Activated CD8-positive, alpha-beta memory T cell treated with anti-CD3 and anti-CD28 coated beads, Interleukin-2, amount 50 U/mL, for 1 hour (primary cell): Measurements from ENCODE around the gene SMIM35.
"Not testable (repeated sequence)": the region's sequence is repeated elsewhere in the genome, so short reads cannot be mapped to it uniquely, and the experiment has no call there.

Experiments used
- DNase-seq: peaks from one replicate; pipeline ENCODE4 v3.0.0-alpha.2; 2020; ENCODE audit errors: extremely low read depth

The SMIM35 gene

DNA sequence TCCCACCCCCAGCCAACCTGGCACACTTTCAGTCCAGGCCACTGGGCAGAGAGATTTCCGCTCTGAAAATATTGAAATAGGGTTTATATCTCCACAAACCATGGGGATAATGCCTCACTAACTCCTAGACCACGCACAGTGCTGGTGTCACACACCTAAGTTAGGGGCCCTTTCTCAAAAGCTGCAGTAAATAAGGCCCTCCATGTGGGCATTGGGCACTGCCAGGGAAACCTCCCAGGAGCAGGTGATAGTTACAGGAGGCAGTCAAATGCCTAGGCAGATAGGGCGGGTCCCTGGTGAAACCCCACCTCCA, 103.6 kb downstream of the SMIM35 start:
- DNase-seq: no peak

DNA sequence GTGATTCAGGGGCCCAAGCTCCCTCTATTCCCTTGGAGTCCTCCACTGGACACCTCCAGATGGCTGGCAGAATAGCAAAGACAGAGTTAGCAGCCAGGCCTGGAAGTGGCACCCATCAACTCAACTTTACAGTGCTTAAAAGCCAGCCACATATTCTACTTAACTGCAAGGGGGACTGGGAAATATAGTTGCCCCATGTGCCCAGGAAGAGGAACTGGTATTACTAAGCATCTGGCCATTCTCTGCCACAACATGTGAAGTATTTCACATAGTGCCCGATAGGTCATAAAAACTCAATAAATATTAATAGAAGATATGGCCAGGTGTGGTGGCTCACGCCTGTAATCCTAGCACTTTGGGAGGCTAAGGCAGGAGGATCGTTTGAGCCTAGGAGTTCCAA, 106.0 kb downstream of the SMIM35 start:
- no peak for DNase-seq

DNA sequence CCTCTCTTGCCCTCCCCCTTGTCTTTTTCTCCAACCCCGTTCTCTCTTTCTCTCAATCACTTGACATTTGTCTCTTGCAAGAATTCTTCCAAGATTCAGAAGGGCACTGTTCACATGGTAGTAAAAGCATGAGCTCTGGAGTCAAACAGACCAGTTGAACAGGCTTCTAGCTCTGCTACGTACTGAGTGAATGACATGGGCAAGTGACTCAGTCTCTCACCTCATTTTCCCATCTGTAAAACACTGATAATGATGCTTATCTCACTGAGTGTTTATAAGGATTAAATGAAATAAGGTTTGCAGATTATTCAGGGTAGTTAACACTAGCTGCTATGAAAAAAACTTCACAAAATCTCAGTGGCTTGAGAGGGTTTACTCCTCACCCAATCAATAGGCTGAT, 106.5 kb downstream of the SMIM35 start:
- no peak for DNase-seq

DNA sequence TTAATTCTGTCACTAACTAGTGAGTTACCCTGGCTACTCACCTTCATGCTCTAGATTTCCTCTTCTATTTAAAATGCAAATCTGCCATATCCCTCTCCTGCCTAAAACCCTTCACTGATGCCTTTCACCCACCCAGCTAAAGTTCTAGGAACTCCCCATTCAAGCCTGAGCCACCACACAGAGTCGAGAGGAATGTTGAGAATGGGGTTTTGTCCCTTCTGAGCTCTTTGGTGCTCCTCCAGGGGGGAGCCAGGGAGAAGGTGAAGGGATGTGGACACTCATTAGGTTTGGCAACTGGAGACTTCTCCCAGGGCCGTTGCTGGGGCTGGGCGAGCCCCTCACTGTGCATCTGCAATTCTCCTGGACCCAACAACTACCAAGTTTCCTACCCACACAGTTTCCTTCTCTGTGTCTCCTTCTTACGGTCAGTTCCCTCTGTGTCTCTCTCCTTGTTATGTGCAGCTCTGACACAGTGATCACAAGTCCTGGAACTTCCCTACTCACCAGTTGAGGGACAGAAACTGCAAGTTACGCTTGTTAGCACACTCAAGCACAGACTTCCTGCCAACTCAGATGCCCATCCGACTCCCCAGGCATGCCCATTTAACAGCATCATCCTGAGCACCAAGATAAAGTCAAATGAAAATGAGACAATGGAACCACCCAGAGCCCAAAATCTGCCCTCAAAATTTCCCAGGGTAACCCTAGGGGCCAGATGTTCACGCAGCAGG, 107.1 kb downstream of the SMIM35 start:
- DNase-seq: no peak

DNA sequence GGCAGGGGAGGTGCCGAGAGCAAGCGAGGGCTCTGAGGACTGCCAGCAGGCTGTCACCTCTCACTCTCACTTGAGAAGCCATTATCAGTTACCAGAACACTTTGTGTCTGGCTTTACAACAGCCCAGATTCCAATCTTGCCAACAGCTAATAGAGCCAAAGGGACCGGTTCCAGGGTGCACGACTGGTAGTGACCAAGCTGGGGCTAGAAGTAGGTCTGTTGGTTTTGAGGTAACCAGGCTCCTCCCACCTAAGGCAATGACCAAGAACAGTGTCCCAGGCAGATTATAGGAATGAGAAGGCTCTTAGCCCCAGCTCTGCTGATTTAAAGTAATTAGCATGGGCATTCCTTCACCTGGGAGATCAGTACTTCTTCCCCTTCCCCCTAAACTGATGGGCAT, 107.8 kb downstream of the SMIM35 start:
- no peak for DNase-seq

DNA sequence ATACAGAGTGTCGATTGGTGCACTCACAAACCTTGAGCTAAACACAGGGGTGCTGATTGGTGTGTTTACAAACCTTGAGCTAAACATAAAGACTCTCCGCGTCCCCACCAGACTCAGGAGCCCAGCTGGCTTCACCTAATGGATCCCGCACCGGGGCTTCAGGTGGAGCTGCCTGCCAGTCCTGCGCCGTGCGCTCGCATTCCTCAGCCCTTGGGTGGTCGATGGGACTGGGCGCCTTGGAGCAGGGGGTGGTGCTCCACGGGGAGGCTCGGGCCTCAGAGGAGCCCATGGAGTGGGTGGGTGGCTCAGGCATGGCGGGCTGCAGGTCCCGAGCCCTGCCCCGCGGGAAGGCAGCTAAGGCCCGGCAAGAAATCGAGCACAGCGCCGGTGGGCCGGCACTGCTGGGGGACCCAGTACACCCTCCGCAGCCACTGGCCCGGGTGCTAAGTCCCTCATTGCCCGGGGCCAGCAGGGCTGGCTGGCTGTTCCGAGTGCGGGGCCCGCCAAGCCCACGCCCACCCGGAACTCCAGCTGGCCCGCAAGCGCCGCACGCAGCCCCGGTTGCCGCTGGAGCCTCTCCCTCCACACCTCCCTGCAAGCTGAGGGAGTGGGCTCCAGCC, 108.4 kb downstream of the SMIM35 start:
- not testable (repeated sequence) for DNase-seq

DNA sequence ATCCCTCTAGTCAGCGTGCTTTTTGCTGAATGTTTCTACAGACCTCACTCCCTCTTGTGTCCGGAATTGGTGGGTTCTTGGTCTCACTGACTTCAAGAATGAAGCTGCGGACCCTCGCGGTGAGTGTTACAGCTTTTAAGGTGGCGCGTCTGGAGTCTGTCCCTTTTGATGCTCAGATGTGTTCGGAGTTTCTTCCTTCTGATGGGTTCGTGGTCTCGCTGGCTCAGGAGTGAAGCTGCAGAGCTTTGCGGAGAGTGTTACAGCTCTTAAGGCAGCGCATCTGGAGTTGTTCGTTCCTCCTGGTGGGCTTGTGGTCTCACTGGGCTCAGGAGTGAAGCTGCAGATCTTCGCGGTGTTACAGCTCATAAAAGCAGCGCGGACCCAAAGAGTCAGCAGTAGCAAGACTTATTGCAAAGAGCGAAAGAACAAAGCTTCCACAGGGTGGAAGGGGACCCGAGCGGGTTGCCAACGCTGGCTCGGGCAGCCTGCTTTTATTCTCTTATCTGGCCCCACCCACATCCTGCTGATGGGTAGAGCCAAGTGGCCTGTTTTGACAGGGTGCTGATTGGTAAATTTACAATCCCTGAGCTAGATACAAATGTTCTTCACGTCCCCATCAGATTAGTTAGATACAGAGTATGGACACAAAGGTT, 109.0 kb downstream of the SMIM35 start:
- DNase-seq: not testable (repeated sequence)

DNA sequence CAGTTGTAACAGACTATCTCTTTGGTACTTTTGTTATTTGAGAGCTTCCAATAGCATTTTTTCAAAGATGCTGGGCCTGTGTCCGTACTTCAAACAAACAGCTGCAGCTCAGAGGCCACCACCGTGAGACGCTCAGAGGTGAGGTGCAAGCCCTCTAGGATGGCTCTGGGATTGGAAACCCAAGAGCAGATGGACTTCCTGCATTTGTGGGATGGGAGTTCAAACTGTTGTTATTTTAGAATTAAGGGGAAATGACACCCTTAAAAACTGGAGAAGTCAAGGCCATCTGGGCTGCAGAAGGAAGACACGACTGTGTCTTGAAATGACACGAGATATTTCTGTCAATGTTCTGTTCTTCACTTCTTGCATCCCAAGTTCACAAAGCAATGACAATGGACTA, 109.7 kb downstream of the SMIM35 start:
- no peak for DNase-seq

DNA sequence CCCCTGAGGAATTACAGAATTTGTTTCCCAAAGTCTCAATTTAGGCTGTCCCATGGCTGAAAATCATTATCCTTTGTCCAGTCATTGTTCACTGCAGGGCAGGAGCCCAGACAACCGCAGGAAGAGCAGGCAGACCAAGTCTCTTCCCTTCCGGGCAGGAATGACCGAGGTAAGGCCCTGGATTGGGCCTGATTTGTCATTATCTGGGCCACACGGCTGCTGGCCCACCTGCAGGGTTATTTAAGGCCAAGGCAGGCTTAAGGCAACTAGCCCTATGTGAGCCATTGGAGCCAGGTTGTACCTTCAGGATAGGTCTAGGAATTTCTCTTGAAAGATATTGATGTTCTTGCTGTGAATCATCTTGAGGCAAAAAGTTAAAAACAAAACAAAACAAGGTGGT, 110.3 kb downstream of the SMIM35 start:
- no peak for DNase-seq

DNA sequence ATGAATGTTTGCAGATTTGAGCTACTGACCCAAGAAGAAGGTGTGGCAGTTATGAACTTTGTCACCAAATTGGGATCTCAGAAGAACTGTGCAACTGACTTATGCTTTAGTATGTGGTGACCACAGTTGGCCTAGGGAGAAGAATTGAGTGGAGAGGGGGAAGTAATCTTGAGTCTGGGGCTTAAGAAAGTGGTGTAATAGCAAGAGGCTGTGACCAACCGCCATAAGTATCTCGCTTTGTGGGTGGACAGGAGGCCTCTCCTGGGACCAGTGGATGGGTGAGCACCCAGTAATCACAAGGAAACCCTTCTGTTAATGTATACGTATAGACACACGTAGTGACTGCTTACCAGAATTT, 113.3 kb downstream of the SMIM35 start:
- DNase-seq: no peak

DNA sequence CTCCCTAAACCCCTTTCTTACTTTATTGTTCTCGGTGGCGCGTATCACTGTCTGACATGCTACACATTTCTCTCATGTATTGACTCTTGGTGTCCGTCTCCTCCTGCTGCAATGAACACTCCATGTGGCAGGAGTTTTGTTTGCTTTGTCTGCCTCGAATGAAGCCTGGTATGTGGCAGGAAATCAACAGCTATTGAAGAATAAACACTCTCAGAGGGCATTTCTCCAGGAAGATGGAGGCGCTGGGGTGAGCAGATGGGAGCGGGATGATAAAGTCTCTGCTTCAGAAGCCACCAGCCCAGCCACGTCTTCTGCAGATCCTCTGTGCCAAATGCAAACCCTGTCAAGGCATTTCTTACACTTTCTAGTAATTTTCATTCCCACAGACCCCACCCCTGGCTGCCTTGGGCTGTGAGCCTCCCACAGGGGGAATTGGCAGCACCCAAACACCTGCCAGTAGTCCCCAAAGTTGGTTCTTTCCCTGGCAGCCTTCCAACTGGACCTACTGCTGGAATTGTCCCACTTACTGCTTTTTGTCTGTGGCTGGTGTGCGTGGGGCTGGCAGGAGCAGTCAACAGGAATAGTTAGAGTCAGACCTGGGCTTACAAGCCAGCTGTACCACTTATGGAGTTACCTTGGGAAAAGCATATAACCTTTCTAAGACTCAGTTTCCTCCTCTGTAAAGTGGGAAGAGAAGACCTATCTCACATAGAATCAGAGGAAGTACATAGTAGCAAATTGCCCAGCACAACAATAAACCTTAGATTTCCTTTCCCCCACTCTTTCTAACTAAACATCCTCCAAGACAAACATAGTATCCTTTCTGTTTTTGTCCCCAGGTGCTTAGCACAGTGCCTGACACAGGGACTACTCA, 113.9 kb downstream of the SMIM35 start:
- DNase-seq: no peak

DNA sequence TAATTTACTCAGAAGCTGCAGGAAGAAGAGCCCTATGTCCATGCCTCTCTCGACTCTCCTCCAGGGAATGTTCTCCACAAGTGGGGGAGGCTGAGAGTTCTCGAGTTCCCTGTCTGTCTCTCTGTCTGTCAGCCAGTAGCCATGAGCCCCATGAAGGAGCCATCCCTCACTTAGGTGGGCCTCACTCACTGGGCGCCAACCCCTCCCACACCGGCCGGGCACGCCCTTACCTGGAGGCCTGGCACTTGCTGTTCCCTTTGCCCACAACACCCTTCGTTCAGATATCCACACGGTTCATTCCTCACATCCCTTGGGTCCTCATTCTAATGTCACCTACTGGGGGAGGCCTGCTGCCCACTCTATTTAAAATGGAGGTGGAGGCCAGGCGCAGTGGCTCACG, 114.7 kb downstream of the SMIM35 start:
- no peak for DNase-seq

DNA sequence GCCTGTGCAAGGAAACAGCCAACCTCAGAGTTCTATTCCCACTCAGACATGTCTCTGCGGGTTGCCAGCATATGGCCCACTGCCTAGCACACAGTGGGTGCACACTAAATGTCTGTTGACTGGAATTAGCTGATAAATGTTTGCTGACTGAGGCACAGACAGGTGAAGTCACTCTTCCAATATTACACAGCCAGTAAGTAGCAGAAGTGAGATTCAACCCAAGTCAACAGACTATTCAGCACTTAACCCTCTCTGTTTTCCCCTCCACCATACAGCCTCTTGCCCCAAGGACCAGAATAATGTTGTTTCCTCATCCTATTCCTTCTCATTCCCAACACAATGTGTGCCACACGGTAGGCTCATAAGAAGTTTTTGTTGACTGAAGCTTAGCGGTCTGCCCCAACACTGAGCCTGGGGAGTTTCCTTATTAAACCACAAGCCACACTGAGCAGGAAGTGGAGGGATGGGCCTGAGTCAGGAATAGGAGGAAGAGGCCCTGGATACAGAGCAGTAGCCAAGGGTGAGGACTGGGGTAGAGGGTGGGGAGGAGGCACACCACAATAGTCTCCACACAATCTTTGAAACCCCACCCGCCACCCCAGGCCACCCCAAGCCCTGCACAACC, 116.3 kb downstream of the SMIM35 start:
- DNase-seq: no peak

DNA sequence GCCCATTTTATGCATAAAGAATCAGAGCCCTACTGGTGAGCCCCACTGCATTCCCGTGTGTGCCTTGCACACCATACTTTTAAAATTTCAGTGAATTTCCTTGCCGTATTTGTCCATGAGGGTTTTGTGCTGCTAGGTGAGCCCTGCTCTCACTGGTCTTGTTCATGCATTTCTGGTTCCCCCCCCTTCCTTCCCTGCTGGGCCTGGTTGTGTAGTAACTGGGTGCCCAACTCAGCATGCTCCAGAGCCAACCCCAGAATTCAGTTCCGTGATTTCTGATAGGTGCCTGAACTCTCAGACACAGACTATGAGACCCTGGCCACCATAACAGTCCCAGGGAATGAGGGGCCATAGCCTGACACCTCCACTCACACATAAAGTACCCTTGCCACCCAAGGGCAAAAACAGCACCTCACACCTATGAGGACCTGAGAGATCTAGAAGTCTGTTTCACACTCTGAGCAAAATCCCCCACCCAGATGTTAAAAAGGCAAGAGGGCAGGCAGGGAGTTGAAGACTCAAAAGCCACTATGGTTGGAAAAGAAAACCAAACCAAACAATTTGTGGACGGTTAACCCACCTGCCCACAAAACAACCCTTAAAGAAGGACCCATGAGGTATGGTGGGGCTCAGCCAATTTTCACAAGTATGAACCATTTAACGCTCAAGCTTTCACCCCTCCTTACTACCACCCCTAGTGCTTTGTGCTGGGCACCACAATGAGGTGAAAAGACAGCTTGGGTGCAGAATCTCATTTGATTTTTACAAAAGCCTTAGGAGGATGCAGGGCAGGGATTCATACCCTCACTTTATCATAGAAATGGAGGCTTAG, 117.4 kb downstream of the SMIM35 start:
- no peak for DNase-seq

DNA sequence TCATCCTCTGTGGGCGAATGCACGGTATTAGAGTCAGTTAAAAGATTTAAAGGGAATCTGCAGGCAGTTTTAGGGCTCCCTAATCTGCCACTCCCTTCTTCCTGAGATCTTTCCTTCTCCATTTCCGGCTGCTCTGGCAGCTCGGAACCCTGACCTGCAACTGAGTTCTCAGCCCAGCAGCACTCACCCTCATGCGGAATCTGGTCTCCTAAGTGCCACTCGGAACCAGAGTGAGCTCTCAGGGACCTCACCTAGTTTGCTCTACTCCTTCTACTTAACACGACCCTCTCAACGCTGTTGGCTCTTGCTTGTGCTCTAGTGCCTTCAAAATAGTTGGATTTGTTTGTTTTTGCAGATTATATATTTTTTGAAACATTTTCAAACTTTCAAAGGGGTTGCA, 119.9 kb downstream of the SMIM35 start:
- DNase-seq: no peak

DNA sequence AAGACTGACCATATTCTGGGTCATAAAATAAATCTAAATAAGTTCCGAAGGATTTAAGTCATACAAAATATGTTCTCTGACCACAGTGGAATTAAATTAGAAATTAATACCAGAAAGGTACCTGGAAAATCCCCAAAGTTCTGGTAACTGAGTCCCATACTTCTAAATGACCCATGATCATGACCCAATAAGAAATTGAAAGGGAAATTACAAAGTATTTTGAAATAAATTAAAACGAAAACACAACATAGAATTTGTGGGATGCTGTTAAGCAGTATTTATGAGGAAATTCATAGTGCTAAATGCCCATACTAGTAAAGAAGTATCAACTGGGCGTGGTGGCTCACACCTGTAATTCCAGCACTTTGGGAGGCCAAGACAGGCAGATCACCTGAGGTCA, 123.9 kb downstream of the SMIM35 start:
- DNase-seq: no peak

DNA sequence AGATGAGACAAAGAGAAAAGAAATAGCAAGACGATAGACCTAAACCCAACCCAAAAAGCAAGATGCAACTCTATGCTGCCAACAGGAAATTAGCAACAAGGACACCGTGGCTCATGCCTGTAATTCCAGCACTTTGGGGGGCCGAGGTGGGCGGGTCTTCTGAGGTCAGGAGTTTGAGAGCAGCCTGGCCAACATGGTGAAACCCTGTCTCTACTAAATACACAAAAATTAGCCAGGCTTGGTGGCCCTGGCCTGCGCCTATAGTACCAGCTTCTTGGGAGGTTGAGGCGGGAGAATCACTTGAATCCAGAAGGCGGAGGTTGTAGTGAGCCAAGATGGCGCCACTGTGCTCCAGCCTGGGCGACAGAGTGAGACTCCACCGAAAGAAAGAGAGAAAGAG, 124.9 kb downstream of the SMIM35 start:
- DNase-seq: no peak

DNA sequence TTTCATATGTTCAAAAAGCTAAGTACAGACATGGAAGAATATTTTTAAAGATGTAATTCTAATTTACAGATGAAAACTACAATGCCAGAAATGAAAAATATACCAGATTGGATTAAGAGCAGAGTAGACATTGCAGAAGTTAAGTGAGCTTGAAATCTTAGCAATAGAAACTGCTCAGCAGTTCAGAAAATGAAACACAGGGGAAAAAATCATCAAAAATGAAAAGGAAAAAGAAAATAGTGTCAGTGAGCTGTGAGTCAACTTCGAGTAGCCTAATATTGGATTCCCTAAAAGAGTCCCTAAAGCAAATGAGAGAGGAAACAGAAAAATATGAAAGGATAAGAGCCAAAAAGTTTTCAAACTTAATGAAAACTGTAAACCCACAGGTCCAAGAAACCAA, 126.4 kb downstream of the SMIM35 start:
- no peak for DNase-seq

DNA sequence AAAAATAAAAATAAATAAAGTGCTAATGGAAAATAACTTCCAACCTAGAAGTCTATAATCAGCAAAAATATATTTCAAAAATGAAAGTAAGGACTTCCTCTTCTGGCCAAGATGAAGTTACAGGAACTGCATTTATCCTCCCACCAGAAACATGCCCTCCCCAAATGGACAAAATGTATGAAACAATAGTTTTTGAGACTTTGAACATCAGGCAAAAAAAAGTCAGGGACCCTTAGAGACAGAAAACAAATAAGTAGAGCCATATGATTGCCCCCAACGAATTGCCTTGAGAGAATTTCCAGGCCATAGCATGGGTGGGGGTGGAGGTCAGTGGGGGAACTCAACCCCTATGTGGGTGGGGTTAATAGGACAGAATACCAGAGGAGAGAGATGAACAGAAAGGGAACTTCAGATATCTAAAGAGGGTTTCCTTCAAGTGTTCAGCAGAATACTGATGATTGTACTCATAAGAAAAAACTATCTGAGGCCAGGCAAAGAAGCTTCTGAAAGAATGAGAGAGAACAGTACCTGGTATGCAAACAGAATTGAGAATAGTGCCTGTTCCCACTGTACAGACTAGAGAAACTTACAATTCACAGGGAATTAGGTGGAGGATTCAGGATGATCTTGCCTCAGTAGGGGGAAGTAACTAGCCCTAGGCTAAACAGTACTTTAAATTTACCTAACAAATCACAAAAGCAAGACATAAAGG, 127.2 kb downstream of the SMIM35 start:
- DNase-seq: no peak

DNA sequence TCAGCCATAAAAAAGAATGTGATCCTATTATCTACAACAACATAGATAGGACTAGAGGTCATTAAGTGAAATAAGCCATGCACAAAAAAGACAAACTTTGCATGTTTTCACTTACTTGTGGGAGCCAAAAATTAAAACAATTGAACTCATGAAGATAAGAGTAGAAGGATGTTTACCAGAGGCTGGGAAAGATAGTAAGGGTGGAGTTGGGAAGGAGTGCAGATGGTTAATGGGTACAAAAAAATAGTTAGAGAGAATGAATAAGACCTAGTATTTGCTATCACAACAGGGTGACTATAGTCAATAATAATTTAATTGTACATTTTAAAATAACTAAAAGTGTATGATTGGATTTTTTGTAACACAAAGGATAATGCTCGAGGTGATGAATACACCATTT, 127.8 kb downstream of the SMIM35 start:
- DNase-seq: no peak
